Astrocyte of the spinal cord (primary cell): ENCODE data around the gene WDR46.
A peak's percentile ranks its signal among the peaks of the same experiment; 100 is the strongest.

ENCODE experiments used
- DNase-seq: peaks from one replicate; pipeline ENCODE4 v3.0.0; 2011; ENCODE audit warnings: low read depth, low spot score
- H3K4me3 ChIP-seq: 2 replicates; pipeline ENCODE4 v1.5.1; 2011; ENCODE audit warnings: low read depth, mild to moderate bottlenecking, low read length, moderate library complexity
- in situ Hi-C: cut with HindIII; loops from 2 replicates; pipeline ENCODE4 v1.10.0; 2017; ENCODE audit warnings: low sequenced_read_pairs
- TF ChIP-seq, protein P1 (sequence below): IDR thresholded peaks from 2 replicates; pipeline ENCODE4 v1.5.1; 2012; ENCODE audit warnings: low read depth, mild to moderate bottlenecking, low read length, inconsistent platforms

WDR46 gene

DNA sequence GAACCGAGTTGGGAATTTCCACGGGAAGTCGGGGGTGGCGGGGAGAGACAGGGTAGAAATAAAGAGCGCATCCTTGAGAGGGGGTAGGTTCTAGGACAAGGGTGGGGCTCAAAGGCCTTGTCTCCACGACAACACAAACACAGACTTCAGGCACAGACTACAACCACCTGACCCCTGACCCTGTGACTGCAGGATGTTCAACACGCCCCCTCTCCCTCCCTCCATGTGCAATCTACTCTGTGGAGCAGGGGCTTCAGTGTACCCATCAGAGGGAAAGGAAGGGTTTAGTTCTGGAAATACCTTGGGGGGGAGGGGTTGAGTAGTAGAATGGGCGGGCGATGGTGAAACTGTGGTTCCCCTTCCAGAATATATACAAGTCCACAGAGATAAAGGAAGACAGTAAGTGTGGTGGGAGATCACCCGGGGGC lies 25.5 kb upstream of the WDR46 start:
- TF ChIP-seq, protein P1, sequence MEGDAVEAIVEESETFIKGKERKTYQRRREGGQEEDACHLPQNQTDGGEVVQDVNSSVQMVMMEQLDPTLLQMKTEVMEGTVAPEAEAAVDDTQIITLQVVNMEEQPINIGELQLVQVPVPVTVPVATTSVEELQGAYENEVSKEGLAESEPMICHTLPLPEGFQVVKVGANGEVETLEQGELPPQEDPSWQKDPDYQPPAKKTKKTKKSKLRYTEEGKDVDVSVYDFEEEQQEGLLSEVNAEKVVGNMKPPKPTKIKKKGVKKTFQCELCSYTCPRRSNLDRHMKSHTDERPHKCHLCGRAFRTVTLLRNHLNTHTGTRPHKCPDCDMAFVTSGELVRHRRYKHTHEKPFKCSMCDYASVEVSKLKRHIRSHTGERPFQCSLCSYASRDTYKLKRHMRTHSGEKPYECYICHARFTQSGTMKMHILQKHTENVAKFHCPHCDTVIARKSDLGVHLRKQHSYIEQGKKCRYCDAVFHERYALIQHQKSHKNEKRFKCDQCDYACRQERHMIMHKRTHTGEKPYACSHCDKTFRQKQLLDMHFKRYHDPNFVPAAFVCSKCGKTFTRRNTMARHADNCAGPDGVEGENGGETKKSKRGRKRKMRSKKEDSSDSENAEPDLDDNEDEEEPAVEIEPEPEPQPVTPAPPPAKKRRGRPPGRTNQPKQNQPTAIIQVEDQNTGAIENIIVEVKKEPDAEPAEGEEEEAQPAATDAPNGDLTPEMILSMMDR: no peak
- peak; percentile 72 for DNase-seq
- in situ Hi-C loops: no loop called here
- peak overlapping the region; percentile 83 for H3K4me3 ChIP-seq

DNA sequence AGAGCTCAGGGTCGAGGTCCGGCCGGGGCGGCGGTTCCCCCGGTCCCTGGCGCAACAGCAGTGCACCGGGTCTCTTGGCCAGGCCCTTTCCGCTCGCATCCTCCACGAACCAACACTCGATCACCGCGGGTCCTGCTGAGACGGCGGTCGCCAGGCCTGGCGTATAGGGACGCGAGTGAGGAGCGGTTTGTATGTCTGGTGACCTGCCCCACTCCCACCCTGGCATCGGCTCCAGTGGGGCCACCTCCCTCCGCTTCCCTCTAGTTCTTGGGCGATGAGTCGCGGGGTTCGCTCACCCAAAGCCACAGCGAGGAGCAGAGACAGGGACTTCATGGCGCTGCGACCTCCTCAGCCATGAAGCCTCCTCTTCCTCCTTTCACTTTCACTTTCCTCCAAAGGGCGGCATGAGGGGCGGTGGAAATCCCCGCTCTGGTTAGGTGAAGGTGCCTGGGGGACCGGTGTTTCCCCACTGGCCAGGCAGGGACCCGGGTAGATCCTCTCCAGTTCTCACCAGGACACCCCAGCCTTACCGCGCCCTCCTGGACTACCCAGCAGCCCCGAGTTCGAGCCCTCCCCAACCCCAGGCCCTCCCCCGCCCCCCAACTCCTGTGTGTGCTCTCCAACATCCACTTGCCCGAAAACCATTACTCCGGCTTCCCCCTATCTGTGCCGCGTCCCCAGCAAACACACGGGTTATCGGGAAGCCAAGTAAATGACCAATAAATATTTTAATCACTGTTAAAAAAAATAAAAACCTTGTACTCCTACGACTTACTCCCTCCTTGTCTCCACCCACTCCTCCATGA lies 24.9 kb upstream of the WDR46 start, which contains the start of gene TAPBP:
TSS of gene TAPBP (minus strand) at position 370 of the 806 bp plus-strand sequence. CDS start at position 333, 37 bp downstream.
- in situ Hi-C loops: no loop called here
- peak within 1 kb of the TSS; percentile 83 for H3K4me3 ChIP-seq
- DNase-seq: peak; percentile 73
- TF ChIP-seq, protein P1: no peak

DNA sequence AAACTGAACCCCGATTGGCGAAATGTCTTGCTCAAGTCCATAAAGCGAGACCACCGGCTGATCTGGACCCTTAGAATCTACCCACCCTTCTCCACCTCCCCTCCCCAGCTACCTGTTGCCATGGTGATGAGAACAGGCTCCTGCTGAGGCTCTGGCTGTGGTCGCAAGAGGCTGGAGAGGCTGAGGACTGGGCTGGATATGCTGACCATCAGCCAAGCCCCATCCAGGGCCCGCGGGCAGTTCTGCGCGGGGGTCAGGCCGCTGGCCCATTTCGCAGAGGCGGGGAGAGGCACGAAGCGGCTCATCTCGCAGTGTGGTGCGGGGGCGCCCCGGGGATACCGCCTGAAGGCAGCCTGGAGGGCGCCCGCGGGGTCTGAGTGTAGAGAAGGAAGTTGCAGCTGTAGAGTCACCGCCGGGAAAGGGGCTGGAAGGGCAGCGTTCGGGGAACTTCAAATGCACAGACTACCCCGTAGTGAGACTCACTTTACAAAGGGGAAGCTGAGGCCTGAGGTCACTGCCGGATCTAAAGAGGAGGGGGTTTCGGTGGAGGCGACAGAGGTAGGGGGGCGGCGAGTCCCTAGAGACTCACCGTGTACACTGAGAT lies 24.2 kb upstream of the WDR46 start:
- TF ChIP-seq, protein P1: no peak
- in situ Hi-C loops: no loop called here
- peak; percentile 36 for DNase-seq
- peak overlapping the region; percentile 83 for H3K4me3 ChIP-seq

DNA sequence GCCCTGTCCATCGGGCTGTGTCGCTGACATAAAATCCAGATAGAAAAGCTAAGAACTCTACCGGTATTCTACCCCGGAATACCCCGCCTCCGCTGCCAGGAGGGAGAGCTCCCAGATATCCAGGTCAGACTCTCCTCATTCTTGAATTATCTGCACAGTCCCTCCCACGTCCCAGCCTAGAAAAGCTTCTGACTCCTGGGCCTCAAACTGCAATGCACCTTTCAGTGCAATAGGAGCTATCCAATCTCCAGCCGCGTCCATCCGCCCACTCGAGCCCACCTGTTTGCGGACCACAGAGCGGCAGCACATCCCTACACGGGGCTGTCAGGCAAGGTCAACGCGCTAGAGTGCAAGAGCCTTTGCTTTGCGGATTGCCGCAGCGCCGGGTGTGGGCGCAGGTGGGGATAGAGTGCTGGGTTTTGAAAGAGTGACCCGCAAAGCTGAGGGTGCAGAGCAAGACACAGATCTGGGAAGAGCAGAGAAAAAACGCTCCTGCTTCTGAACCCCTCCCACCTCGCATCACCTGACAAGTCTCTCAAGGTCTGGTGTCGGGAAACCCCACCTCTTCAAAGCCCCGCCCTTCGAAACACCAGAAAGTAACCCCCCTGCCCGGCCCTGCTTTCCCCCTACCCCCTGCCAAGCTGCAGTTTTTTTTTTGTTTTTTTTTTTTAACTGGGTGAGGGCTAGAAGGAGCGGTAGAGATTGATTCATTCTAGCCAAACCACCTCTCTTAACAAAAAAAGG lies 23.5 kb upstream of the WDR46 start:
- in situ Hi-C loops: no loop called here
- peak overlapping the region; percentile 83 for H3K4me3 ChIP-seq
- DNase-seq: peak; percentile 70
- TF ChIP-seq, protein P1: no peak

DNA sequence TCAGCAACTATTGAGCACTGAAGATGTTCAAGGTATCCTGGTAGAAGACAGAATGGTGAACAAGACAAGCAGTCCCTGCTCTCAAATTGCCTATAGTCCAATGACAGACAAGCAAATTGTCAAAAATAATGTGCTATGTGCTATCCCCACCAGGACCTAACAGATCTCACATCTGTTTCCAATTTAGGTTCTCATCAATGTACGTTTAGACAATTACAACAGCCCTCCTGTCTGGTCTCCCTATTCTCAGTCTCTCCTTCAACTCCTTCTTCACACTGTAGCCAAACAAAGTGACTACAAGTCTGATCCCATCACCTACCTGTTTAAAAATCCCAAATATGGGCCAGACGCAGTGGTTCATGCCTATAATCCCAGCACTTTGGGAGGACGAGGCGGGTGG lies 17.3 kb upstream of the WDR46 start:
- H3K4me3 ChIP-seq: no peak overlapping the region
- in situ Hi-C loops: no loop called here
- TF ChIP-seq, protein P1: no peak
- no peak for DNase-seq

DNA sequence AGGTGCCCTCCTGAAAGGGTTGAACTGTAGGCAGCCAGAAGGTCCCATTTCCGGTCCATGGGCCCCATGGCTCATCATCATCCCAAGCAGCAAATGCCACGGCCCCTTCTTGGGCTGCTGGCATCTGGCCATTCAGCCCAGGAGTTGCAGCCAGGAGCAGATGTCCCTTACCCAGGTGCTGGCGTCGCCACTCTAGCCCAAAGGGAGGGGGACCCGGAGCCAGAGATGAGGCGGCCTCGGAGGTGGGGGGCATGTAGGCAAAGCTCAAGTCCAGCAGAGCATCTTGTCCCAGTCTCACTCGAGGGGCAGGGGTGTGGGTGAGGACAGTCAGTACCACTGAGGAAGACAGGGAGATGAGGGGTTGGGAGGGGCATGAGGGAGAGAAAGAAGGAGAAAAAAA lies 16.0 kb upstream of the WDR46 start:
- no peak for DNase-seq
- TF ChIP-seq, protein P1: no peak
- in situ Hi-C loops: no loop called here
- no peak overlapping the region for H3K4me3 ChIP-seq
